ENCODE measurements around the gene EYA2.

GRCh38 chr20:47089151-47089550 lies 194.5 kb downstream of the EYA2 start:
- TF ChIP-seq FOXA1 (IDR thresholded peaks at IDR 0.05): no peak
- no peak for TF ChIP-seq BHLHE40 (IDR thresholded peaks at IDR 0.05; ENCODE audit: borderline replicate concordance)
- TF ChIP-seq FOXK2 (IDR thresholded peaks at IDR 0.05): no peak
- TF ChIP-seq ELF4 (IDR thresholded peaks at IDR 0.05): no peak
- no peak for TF ChIP-seq HDGF (IDR thresholded peaks at IDR 0.05; ENCODE audit: borderline replicate concordance)
- no peak for TF ChIP-seq FOXM1 (IDR thresholded peaks at IDR 0.05; ENCODE audit: borderline replicate concordance)
- TF ChIP-seq, protein P1, sequence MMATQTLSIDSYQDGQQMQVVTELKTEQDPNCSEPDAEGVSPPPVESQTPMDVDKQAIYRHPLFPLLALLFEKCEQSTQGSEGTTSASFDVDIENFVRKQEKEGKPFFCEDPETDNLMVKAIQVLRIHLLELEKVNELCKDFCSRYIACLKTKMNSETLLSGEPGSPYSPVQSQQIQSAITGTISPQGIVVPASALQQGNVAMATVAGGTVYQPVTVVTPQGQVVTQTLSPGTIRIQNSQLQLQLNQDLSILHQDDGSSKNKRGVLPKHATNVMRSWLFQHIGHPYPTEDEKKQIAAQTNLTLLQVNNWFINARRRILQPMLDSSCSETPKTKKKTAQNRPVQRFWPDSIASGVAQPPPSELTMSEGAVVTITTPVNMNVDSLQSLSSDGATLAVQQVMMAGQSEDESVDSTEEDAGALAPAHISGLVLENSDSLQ (IDR thresholded peaks at IDR 0.05): no peak
- TF ChIP-seq ARNT (IDR thresholded peaks at IDR 0.05): no peak
- no peak for TF ChIP-seq LEF1 (IDR thresholded peaks at IDR 0.05; ENCODE audit: borderline replicate concordance)
- TF ChIP-seq NFRKB (IDR thresholded peaks at IDR 0.05): no peak
- no peak for TF ChIP-seq SP1 (IDR thresholded peaks at IDR 0.05)
- no peak for TF ChIP-seq SUZ12 (IDR thresholded peaks at IDR 0.05)
- no peak for TF ChIP-seq L3MBTL2 (conservative IDR thresholded peaks at IDR 0.05)
- no peak for TF ChIP-seq ZNF384 (IDR thresholded peaks at IDR 0.05)

Data from HEK293T (cell line).